GM18951 (cell line): ENCODE measurements around the gene GALNT12.

Experiments used
- POLR2A ChIP-seq: IDR thresholded peaks from 4 replicates; pipeline ENCODE4 v1.6.1; 2011; ENCODE audit warnings: mild to moderate bottlenecking; ENCODE audit not compliant: insufficient read length, insufficient read depth; ENCODE audit errors: extremely low read depth
- in situ Hi-C: fragments of 300-500 bp; cut with MboI; formaldehyde crosslinking; loops from one replicate; pipeline ENCODE4 v1.12.0; 2022; ENCODE audit warnings: low sequenced_read_pairs, mixed read lengths, inconsistent platforms; ENCODE audit not compliant: unreplicated experiment

GALNT12 gene

GRCh38 chr9:98774746-98775145 lies 32.7 kb upstream of the GALNT12 start:
- no peak for TF ChIP-seq POLR2A
- in situ Hi-C loops: loop anchor here (10.0 to 25.0 kb wide), 2 partner anchors 240 to 462 kb away; no protein-coding TSS in a partner anchor

- no peak for TF ChIP-seq POLR2A
- in situ Hi-C loops: loop anchor here (10.0 to 25.0 kb wide), 2 partner anchors 241 to 464 kb away; no protein-coding TSS in a partner anchor
Observed at GRCh38 chr9:98775831-98776441, 31.5 kb upstream of the GALNT12 start.

- no peak for TF ChIP-seq POLR2A
- in situ Hi-C loops: loop anchor here (10.0 to 25.0 kb wide), 2 partner anchors 243 to 465 kb away; no protein-coding TSS in a partner anchor
Observed at GRCh38 chr9:98777618-98778017, 29.9 kb upstream of the GALNT12 start.

- no peak for TF ChIP-seq POLR2A
- in situ Hi-C loops: loop anchor here (10.0 to 25.0 kb wide), 2 partner anchors 243 to 466 kb away; no protein-coding TSS in a partner anchor
Observed at GRCh38 chr9:98778251-98778650, 29.2 kb upstream of the GALNT12 start.

GRCh38 chr9:98778711-98779530 lies 28.5 kb upstream of the GALNT12 start:
- in situ Hi-C loops: loop anchor here (10.0 to 25.0 kb wide), 2 partner anchors 244 to 467 kb away; no protein-coding TSS in a partner anchor
- no peak for TF ChIP-seq POLR2A

GRCh38 chr9:98780059-98780749 lies 27.3 kb upstream of the GALNT12 start:
- TF ChIP-seq POLR2A: no peak
- in situ Hi-C loops: loop anchor here (25.0 kb wide), 1 partner anchor 468 kb away; no protein-coding TSS in a partner anchor

GRCh38 chr9:98781588-98782383 lies 25.7 kb upstream of the GALNT12 start:
- in situ Hi-C loops: loop anchor here (25.0 kb wide), 1 partner anchor 469 kb away; no protein-coding TSS in a partner anchor

GRCh38 chr9:98783518-98784226 lies 23.8 kb upstream of the GALNT12 start:
- no peak for TF ChIP-seq POLR2A
- in situ Hi-C loops: loop anchor here (25.0 kb wide), 1 partner anchor 471 kb away; no protein-coding TSS in a partner anchor

More at GRCh38 chr9:98781588-98782383, 25.7 kb upstream of the GALNT12 start:
- TF ChIP-seq POLR2A: no peak

- in situ Hi-C loops: loop anchor here (25.0 kb wide), 1 partner anchor 473 kb away; no protein-coding TSS in a partner anchor
- no peak for TF ChIP-seq POLR2A
Observed at GRCh38 chr9:98784831-98785806, 22.4 kb upstream of the GALNT12 start.

- in situ Hi-C loops: loop anchor here (25.0 kb wide), 1 partner anchor 475 kb away; no protein-coding TSS in a partner anchor
- TF ChIP-seq POLR2A: no peak
Observed at GRCh38 chr9:98786750-98787510, 20.5 kb upstream of the GALNT12 start.
